Measurements from ENCODE around the gene PTPRE.

Gene PTPRE

GRCh38 chr10:128016423-128017060 is 109.6 kb downstream of the PTPRE start:
- Histone ChIP-seq H4K20me1 (ENCODE audit: insufficient read depth, low read length, poor library complexity, severe bottlenecking) (no peaks in the 10 kb centered on the region), H3K9me2 (replicated peaks; ENCODE audit: low read depth, low read length) (no peaks in the 10 kb centered on the region), H2AFZ (ENCODE audit: low read length) (no peak overlapping the region), H3K9me3 (ENCODE audit: insufficient read depth, low read depth, low read length) (no peaks in the 10 kb centered on the region), H3K27me3 (ENCODE audit: insufficient read depth, low read length, poor library complexity, severe bottlenecking) (no peaks in the 10 kb centered on the region), H3K4me3 (ENCODE audit: low read length, poor library complexity, severe bottlenecking) (no peak overlapping the region), H3K4me2 (ENCODE audit: low read depth, low read length, poor library complexity, severe bottlenecking) (no peak overlapping the region), H3F3A (ENCODE audit: low read depth) (no peaks in the 10 kb centered on the region), H3K4me1 (ENCODE audit: insufficient read depth, low read length, poor library complexity, severe bottlenecking) (peaks cover 7% of the 10 kb centered on the region), H3K36me3 (ENCODE audit: insufficient read depth, low read length) (no peaks in the 10 kb centered on the region), H3K9ac (ENCODE audit: low read depth, low read length, poor library complexity, severe bottlenecking) (no peak overlapping the region), H3K79me2 (ENCODE audit: insufficient read depth, low read length) (no peaks in the 10 kb centered on the region)
- no peak for TF ChIP-seq EZH2phosphoT487 (IDR thresholded peaks at IDR 0.05; ENCODE audit: borderline replicate concordance)
- no peak for TF ChIP-seq CTCF (conservative IDR thresholded peaks at IDR 0.05; ENCODE audit: low read length)

GRCh38 chr10:128017822-128018221 is 110.9 kb downstream of the PTPRE start:
- no peaks in the 10 kb centered on the region for H3F3A ChIP-seq (ENCODE audit: low read depth)
- H2AFZ ChIP-seq (ENCODE audit: low read length): no peak overlapping the region
- no peaks in the 10 kb centered on the region for H3K4me1 ChIP-seq (ENCODE audit: insufficient read depth, low read length, poor library complexity, severe bottlenecking)
- H3K9me3 ChIP-seq (ENCODE audit: insufficient read depth, low read depth, low read length): no peaks in the 10 kb centered on the region
- no peaks in the 10 kb centered on the region for H3K27me3 ChIP-seq (ENCODE audit: insufficient read depth, low read length, poor library complexity, severe bottlenecking)
- no peak overlapping the region for H3K9ac ChIP-seq (ENCODE audit: low read depth, low read length, poor library complexity, severe bottlenecking)
- no peaks in the 10 kb centered on the region for H4K20me1 ChIP-seq (ENCODE audit: insufficient read depth, low read length, poor library complexity, severe bottlenecking)
- TF ChIP-seq CTCF (conservative IDR thresholded peaks at IDR 0.05; ENCODE audit: low read length) (no peak), EZH2phosphoT487 (IDR thresholded peaks at IDR 0.05; ENCODE audit: borderline replicate concordance) (no peak)
- H3K36me3 ChIP-seq (ENCODE audit: insufficient read depth, low read length): no peaks in the 10 kb centered on the region
- no peaks in the 10 kb centered on the region for H3K9me2 ChIP-seq (replicated peaks; ENCODE audit: low read depth, low read length)
- no peak overlapping the region for H3K4me2 ChIP-seq (ENCODE audit: low read depth, low read length, poor library complexity, severe bottlenecking)
- H3K79me2 ChIP-seq (ENCODE audit: insufficient read depth, low read length): no peaks in the 10 kb centered on the region
- H3K4me3 ChIP-seq (ENCODE audit: low read length, poor library complexity, severe bottlenecking): no peak overlapping the region

- H3K4me1 ChIP-seq (ENCODE audit: insufficient read depth, low read length, poor library complexity, severe bottlenecking): no peaks in the 10 kb centered on the region
- H3K4me2 ChIP-seq (ENCODE audit: low read depth, low read length, poor library complexity, severe bottlenecking): no peak overlapping the region
- H3F3A ChIP-seq (ENCODE audit: low read depth): no peaks in the 10 kb centered on the region
- H3K4me3 ChIP-seq (ENCODE audit: low read length, poor library complexity, severe bottlenecking): no peak overlapping the region
- no peaks in the 10 kb centered on the region for H3K27me3 ChIP-seq (ENCODE audit: insufficient read depth, low read length, poor library complexity, severe bottlenecking)
- no peaks in the 10 kb centered on the region for H4K20me1 ChIP-seq (ENCODE audit: insufficient read depth, low read length, poor library complexity, severe bottlenecking)
- no peak overlapping the region for H2AFZ ChIP-seq (ENCODE audit: low read length)
- H3K36me3 ChIP-seq (ENCODE audit: insufficient read depth, low read length): no peaks in the 10 kb centered on the region
- H3K9me2 ChIP-seq (replicated peaks; ENCODE audit: low read depth, low read length): no peaks in the 10 kb centered on the region
- no peak overlapping the region for H3K9ac ChIP-seq (ENCODE audit: low read depth, low read length, poor library complexity, severe bottlenecking)
- no peaks in the 10 kb centered on the region for H3K9me3 ChIP-seq (ENCODE audit: insufficient read depth, low read depth, low read length)
- no peak for TF ChIP-seq CTCF (conservative IDR thresholded peaks at IDR 0.05; ENCODE audit: low read length)
- TF ChIP-seq EZH2phosphoT487 (IDR thresholded peaks at IDR 0.05; ENCODE audit: borderline replicate concordance): no peak
- no peaks in the 10 kb centered on the region for H3K79me2 ChIP-seq (ENCODE audit: insufficient read depth, low read length)
Observed at GRCh38 chr10:128018236-128018635, 111.3 kb downstream of the PTPRE start.

All from Loucy (cell line).